GM12878 (cell line): ENCODE results near the gene NEK11. TPM values are rescaled to one million over a fixed set of nuclear protein-coding genes. Genes with fewer than 3 reads are reported as not detected.

Experiments
- ATAC-seq: fragments of 200-7000 bp; cut with Tn5 transposase; 3 replicates; pipeline ENCODE4 v1.9.1; 2020; ENCODE audit warnings: mild to moderate bottlenecking, moderate library complexity
- BruUV-seq: library from RNA; stranded (reverse); fragments of 400-500 nt; replicated peaks from 2 replicates; lab custom pipeline; 2021; lab: Mats Ljungman, UMichigan
- CTCF ChIA-PET: fragments of 300-600 bp; sonication (Branson Sonifier 250); formaldehyde crosslinking; extraction: SDS; loops from one replicate; lab custom pipeline; 2021; ENCODE audit warnings: inconsistent platforms; lab: Yijun Ruan, JAX
- POLR2A ChIA-PET: fragments of 350-600 bp; formaldehyde crosslinking; extraction: SDS; loops from one replicate; lab custom pipeline; 2021; ENCODE audit warnings: inconsistent platforms; lab: Charles Lee
- RAD21 ChIA-PET: fragments of 300-600 bp; sonication (Branson Sonifier 250); formaldehyde crosslinking; loops from one replicate; lab custom pipeline; 2023; ENCODE audit warnings: antibody characterized with exemption; ENCODE audit not compliant: unreplicated experiment; lab: Charles Lee
- SMC1A ChIA-PET: fragments of 300-600 bp; sonication (Branson Sonifier 250); formaldehyde crosslinking; loops from one replicate; lab custom pipeline; 2023; ENCODE audit not compliant: unreplicated experiment, uncharacterized antibody; lab: Charles Lee
- DNase-seq: peaks from one replicate; pipeline ENCODE4 v3.0.0-alpha.2; 2011; ENCODE audit warnings: low read depth, low spot score
- FAIRE-seq: peaks from 3 replicates; lab custom pipeline; 2011; peaks lifted over from hg19 to GRCh38; lab: Jason Lieb, UNC
- H2AFZ ChIP-seq: 2 replicates; pipeline ENCODE4 v1.6.0; 2011; ENCODE audit warnings: low read depth, low read length, control low read depth; ENCODE audit not compliant: control insufficient read depth
- H3K27ac ChIP-seq: 2 replicates; pipeline ENCODE4 v1.5.1; 2011; ENCODE audit warnings: control low read depth; ENCODE audit not compliant: control insufficient read depth, insufficient read depth
- H3K27me3 ChIP-seq, 2 experiments: replicated peaks in 1 of 2; 2 replicates each; pipeline versions ENCODE4 v1.6.0 to v1.6.1; 2011; ENCODE audit warnings: low read length in 1 of 2; ENCODE audit not compliant: control insufficient read depth in 2 of 2, insufficient read depth in 2 of 2
- H3K36me3 ChIP-seq, 2 experiments: 2 replicates each; pipeline ENCODE4 v1.5.1; 2011; ENCODE audit warnings: low read length in 1 of 2; ENCODE audit not compliant: control insufficient read depth in 2 of 2, insufficient read depth in 2 of 2
- H3K4me1 ChIP-seq: 2 replicates; pipeline ENCODE4 v1.6.1; 2011; ENCODE audit warnings: mild to moderate bottlenecking, low read length, moderate library complexity, mixed read lengths; ENCODE audit not compliant: control insufficient read depth, insufficient read depth
- H3K4me2 ChIP-seq: 2 replicates; pipeline ENCODE4 v1.6.0; 2011; ENCODE audit warnings: control low read depth; ENCODE audit not compliant: control insufficient read depth, insufficient read depth
- H3K4me3 ChIP-seq: fragments of 200-600 bp; sonication (generic); 2 replicates; pipeline ENCODE4 v1.5.1; 2016
- H3K79me2 ChIP-seq: 2 replicates; pipeline ENCODE4 v1.6.0; 2011; ENCODE audit warnings: low read length; ENCODE audit not compliant: control insufficient read depth, insufficient read depth
- H3K9ac ChIP-seq: 2 replicates; pipeline ENCODE4 v1.8.0; 2011; ENCODE audit warnings: low read length, control low read depth, mixed read lengths; ENCODE audit not compliant: control insufficient read depth, insufficient read depth
- H3K9me3 ChIP-seq: replicated peaks from 3 replicates; pipeline ENCODE4 v1.5.1; 2011; ENCODE audit warnings: mild to moderate bottlenecking, low read length; ENCODE audit not compliant: control insufficient read depth, insufficient read depth
- H4K20me1 ChIP-seq: 2 replicates; pipeline ENCODE4 v1.6.0; 2011; ENCODE audit not compliant: control insufficient read depth, insufficient read depth
- BCL11A ChIP-seq: IDR thresholded peaks from 2 replicates; pipeline ENCODE4 v1.6.1; 2011; ENCODE audit warnings: low read depth, low read length
- CBX3 ChIP-seq: fragments of 200-600 bp; sonication (generic); IDR thresholded peaks from 2 replicates; pipeline ENCODE4 v1.6.1; 2016; ENCODE audit warnings: low read depth, borderline replicate concordance
- FOS ChIP-seq: IDR thresholded peaks from 3 replicates; pipeline ENCODE4 v1.6.1; 2011; ENCODE audit warnings: borderline replicate concordance; ENCODE audit not compliant: insufficient read length; ENCODE audit errors: extremely low read depth
- GABPA ChIP-seq: IDR thresholded peaks from 2 replicates; pipeline ENCODE4 v1.6.1; 2014; ENCODE audit warnings: antibody characterized with exemption, low read depth, mild to moderate bottlenecking, inconsistent platforms
- POU2F2 ChIP-seq: IDR thresholded peaks from 3 replicates; pipeline ENCODE4 v1.6.1; 2011; ENCODE audit warnings: low read depth, mild to moderate bottlenecking, low read length, borderline replicate concordance
- SIX5 ChIP-seq: IDR thresholded peaks from 2 replicates; pipeline ENCODE4 v1.6.1; 2011; ENCODE audit warnings: mild to moderate bottlenecking, low read depth, low read length, moderate library complexity; ENCODE audit not compliant: severe bottlenecking
- SMAD1 ChIP-seq: fragments of 450-650 bp; IDR thresholded peaks from 2 replicates; pipeline ENCODE4 v1.6.1; 2018; ENCODE audit warnings: mild to moderate bottlenecking, low read depth; ENCODE audit not compliant: partially characterized antibody
- ZBED1 ChIP-seq: IDR thresholded peaks from 2 replicates; pipeline ENCODE4 v1.6.1; 2016; ENCODE audit warnings: borderline replicate concordance
- ZNF687 ChIP-seq: fragments of 450-650 bp; IDR thresholded peaks from 2 replicates; pipeline ENCODE4 v1.6.1; 2017; ENCODE audit warnings: mild to moderate bottlenecking, moderate library complexity
- ZZZ3 ChIP-seq: IDR thresholded peaks from 2 replicates; pipeline ENCODE4 v1.6.1; 2011; ENCODE audit warnings: low read depth; ENCODE audit not compliant: control insufficient read depth, insufficient read length
- WGBS: methylation state at CpG from one replicate; pipeline ENCODE4 v1.1.6; 2016; ENCODE audit warnings: low lambda C conversion rate; ENCODE audit not compliant: insufficient replicate concordance, insufficient coverage; ENCODE audit errors: missing lambda C conversion rate; 5-methylcytosine and 5-hydroxymethylcytosine counted together
- in situ Hi-C: fragments of 300-500 bp; cut with MboI; formaldehyde crosslinking; loops from 9 replicates; pipeline ENCODE4 v1.14.3; 2018; ENCODE audit warnings: mixed read lengths
- intact Hi-C: fragments of 100-400 bp; cut with micrococcal nuclease; formaldehyde crosslinking; loops from one replicate; pipeline ENCODE4 v1.14.2; 2022; ENCODE audit not compliant: unreplicated experiment
- polyA plus RNA-seq, 11 experiments: library from polyadenylated mRNA; depleted of rRNA in 4 of 11; unstranded in 6 of 11; stranded (reverse) in 5 of 11; fragments of >200 nt; fragmentation: Nextera tagmentation in 4 of 11; fragmentation: Illumina TruSeq in 1 of 11; extraction: Ambion mirVana in 4 of 11; extraction: Trizol in 1 of 11; gene quantifications; 1 replicate in 1 of 11; 2 replicates in 10 of 11; pipeline versions ENCODE4 v1.2.1 to v1.2.3, GENCODE V29; 2011 to 2016; ENCODE audit warnings: inconsistent platforms in 2 of 11, missing spikeins in 2 of 11, low read depth in 1 of 11
- total RNA-seq, 4 experiments: library from RNA; depleted of rRNA in 3 of 4; stranded (reverse); fragments of >200 nt in 3 of 4; fragmentation: Illumina TruSeq in 1 of 4; extraction: Trizol in 1 of 4; gene quantifications; 2 replicates each; pipeline versions ENCODE4 v1.2.1 to v1.2.3, GENCODE V29; 2013 to 2021
- TF ChIP-seq, protein P1 (sequence below): fragments of 450-650 bp; IDR thresholded peaks from 2 replicates; pipeline ENCODE4 v1.6.1; 2016; ENCODE audit warnings: mild to moderate bottlenecking, moderate library complexity, borderline replicate concordance
- TF ChIP-seq, protein P2 (sequence below): fragments of 450-650 bp; IDR thresholded peaks from 2 replicates; pipeline ENCODE4 v1.6.1; 2017; ENCODE audit warnings: low read depth, mild to moderate bottlenecking, moderate library complexity
- TF ChIP-seq, protein P3 (sequence below): fragments of 450-650 bp; IDR thresholded peaks from 2 replicates; pipeline ENCODE4 v1.6.1; 2017; ENCODE audit warnings: borderline replicate concordance

NEK11 gene
- total and polyA plus RNA-seq, 10 of the 15 experiments (the other 5 are each of a cell fraction or from before 2014, with no cell fraction given), result 0.05 to 0.94 (median 0.36) TPM; not detected in 1

- BruUV-seq, result no TSS peak
- no peak for TF ChIP-seq BCL11A
- TF ChIP-seq, protein P1, sequence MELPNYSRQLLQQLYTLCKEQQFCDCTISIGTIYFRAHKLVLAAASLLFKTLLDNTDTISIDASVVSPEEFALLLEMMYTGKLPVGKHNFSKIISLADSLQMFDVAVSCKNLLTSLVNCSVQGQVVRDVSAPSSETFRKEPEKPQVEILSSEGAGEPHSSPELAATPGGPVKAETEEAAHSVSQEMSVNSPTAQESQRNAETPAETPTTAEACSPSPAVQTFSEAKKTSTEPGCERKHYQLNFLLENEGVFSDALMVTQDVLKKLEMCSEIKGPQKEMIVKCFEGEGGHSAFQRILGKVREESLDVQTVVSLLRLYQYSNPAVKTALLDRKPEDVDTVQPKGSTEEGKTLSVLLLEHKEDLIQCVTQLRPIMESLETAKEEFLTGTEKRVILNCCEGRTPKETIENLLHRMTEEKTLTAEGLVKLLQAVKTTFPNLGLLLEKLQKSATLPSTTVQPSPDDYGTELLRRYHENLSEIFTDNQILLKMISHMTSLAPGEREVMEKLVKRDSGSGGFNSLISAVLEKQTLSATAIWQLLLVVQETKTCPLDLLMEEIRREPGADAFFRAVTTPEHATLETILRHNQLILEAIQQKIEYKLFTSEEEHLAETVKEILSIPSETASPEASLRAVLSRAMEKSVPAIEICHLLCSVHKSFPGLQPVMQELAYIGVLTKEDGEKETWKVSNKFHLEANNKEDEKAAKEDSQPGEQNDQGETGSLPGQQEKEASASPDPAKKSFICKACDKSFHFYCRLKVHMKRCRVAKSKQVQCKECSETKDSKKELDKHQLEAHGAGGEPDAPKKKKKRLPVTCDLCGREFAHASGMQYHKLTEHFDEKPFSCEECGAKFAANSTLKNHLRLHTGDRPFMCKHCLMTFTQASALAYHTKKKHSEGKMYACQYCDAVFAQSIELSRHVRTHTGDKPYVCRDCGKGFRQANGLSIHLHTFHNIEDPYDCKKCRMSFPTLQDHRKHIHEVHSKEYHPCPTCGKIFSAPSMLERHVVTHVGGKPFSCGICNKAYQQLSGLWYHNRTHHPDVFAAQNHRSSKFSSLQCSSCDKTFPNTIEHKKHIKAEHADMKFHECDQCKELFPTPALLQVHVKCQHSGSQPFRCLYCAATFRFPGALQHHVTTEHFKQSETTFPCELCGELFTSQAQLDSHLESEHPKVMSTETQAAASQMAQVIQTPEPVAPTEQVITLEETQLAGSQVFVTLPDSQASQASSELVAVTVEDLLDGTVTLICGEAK, result no peak
- TF ChIP-seq, protein P2, sequence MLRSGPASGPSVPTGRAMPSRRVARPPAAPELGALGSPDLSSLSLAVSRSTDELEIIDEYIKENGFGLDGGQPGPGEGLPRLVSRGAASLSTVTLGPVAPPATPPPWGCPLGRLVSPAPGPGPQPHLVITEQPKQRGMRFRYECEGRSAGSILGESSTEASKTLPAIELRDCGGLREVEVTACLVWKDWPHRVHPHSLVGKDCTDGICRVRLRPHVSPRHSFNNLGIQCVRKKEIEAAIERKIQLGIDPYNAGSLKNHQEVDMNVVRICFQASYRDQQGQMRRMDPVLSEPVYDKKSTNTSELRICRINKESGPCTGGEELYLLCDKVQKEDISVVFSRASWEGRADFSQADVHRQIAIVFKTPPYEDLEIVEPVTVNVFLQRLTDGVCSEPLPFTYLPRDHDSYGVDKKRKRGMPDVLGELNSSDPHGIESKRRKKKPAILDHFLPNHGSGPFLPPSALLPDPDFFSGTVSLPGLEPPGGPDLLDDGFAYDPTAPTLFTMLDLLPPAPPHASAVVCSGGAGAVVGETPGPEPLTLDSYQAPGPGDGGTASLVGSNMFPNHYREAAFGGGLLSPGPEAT, result no peak
- TF ChIP-seq SIX5, result no peak
- TF ChIP-seq, protein P3, sequence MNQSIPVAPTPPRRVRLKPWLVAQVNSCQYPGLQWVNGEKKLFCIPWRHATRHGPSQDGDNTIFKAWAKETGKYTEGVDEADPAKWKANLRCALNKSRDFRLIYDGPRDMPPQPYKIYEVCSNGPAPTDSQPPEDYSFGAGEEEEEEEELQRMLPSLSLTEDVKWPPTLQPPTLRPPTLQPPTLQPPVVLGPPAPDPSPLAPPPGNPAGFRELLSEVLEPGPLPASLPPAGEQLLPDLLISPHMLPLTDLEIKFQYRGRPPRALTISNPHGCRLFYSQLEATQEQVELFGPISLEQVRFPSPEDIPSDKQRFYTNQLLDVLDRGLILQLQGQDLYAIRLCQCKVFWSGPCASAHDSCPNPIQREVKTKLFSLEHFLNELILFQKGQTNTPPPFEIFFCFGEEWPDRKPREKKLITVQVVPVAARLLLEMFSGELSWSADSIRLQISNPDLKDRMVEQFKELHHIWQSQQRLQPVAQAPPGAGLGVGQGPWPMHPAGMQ, result no peak
- TF ChIP-seq ZZZ3, result no peak
- no peak for TF ChIP-seq ZNF687
- no peak for TF ChIP-seq CBX3
- TF ChIP-seq GABPA, result no peak
- TF ChIP-seq FOS, result no peak
- TF ChIP-seq POU2F2, result no peak
- TF ChIP-seq SMAD1, result no peak
- no peak for TF ChIP-seq ZBED1
Observed at GRCh38 chr3:131193641-131194238, 167.1 kb downstream of the NEK11 start.

More at GRCh38 chr3:131193641-131194238, 167.1 kb downstream of the NEK11 start:
- Histone ChIP-seq H2AFZ (no peak overlapping the region), H3K4me1 (no peaks in the 10 kb centered on the region), H3K27me3 (no peaks in the 10 kb centered on the region), H3K4me2 (no peak overlapping the region), H3K9me3 (no peaks in the 10 kb centered on the region), H3K27ac (no peak overlapping the region), H3K79me2 (no peaks in the 10 kb centered on the region), H3K9ac (no peak overlapping the region), H3K36me3 (no peaks in the 10 kb centered on the region), H3K4me3 (no peak overlapping the region), H4K20me1 (no peaks in the 10 kb centered on the region)
- 95% methylated on average over 1 of the region's 1 CpG for WGBS
- ChIA-PET SMC1A (no interaction called here), RAD21 (no interaction called here), POLR2A (no interaction called here), CTCF (no interaction called here)
- DNase-seq (no peak), FAIRE-seq (no peak), ATAC-seq (no peak)
- in situ Hi-C loops (no loop called here), intact Hi-C loops (no loop called here)
